Natural killer cell treated with Interleukin-12 subunit alpha and Interleukin-12 subunit beta and Interleukin-15 and Interleukin-18, amount 100 ng/mL, for 72 hours (primary cell): ENCODE results near the gene B4GAT1. TPM values are rescaled to one million over a fixed set of nuclear protein-coding genes. Genes with fewer than 3 reads are reported as not detected.
A peak's percentile ranks its signal among the peaks of the same experiment; 100 is the strongest.

Experiments
- ATAC-seq, 2 donors: fragments of 150-1000 bp; cut with Tn5 transposase in 1 of 2; sonication (Bioruptor Pico), chemical (Tn5 transposase) in 1 of 2; 2 replicates each; pipeline ENCODE4 v1.10.0; 2021
- DNase-seq: peaks from one replicate; pipeline ENCODE4 v3.0.0; 2022; ENCODE audit warnings: low spot score
- H3K27ac Mint-ChIP-seq, 2 donors: 1 replicate in 1 of 2; 2 replicates in 1 of 2; pipeline ENCODE4 v1.8.0; 2022; ENCODE audit warnings: mixed read lengths in 2 of 2, mild to moderate bottlenecking in 1 of 2, moderate library complexity in 1 of 2
- H3K27me3 Mint-ChIP-seq, 2 donors: 1 replicate in 1 of 2; 2 replicates in 1 of 2; pipeline ENCODE4 v1.8.0; 2022; ENCODE audit warnings: mixed read lengths in 2 of 2
- H3K36me3 Mint-ChIP-seq: one replicate; pipeline ENCODE4 v1.8.0; 2022; ENCODE audit warnings: mixed read lengths
- H3K4me1 Mint-ChIP-seq, 2 donors: 1 replicate in 1 of 2; 2 replicates in 1 of 2; pipeline ENCODE4 v1.8.0; 2022; ENCODE audit warnings: low read depth in 2 of 2, mixed read lengths in 2 of 2, mild to moderate bottlenecking in 1 of 2
- H3K4me3 Mint-ChIP-seq: one replicate; pipeline ENCODE4 v1.8.0; 2022; ENCODE audit warnings: mixed read lengths
- H3K9me3 Mint-ChIP-seq: 2 replicates; pipeline ENCODE4 v1.8.0; 2022; ENCODE audit warnings: mixed read lengths
- total RNA-seq, 2 donors: library from RNA; stranded (reverse); gene quantifications; one replicate each; pipeline ENCODE4 v1.2.3, GENCODE V29; 2022

The B4GAT1 gene
- total RNA-seq, 2 donors from 2014 or later = 3.5 to 5.4 TPM

DNA sequence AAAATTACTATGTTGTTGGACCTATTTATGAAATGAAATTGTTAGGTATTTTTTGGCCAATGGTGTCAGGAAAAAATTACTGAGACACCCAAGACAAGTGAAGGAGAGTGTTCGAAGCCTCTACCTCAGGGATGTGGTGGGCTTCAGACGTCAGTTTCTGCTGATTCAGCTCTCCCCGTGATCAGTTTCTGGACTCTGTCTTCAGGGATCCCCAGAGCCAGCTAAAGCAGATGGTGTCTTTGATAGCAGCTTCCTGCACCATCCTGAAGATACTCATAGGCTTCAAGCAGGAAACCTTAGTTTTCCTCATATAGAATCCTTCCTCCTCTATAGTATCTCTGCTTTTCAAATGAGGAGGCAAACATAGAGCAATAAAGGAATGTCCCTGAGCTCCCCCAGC is 38.0 kb downstream of the B4GAT1 start:
- H3K4me3 Mint-ChIP-seq = no peak overlapping the region
- peak overlapping the region in 1 of 2 donors; percentile 34 for H3K27ac Mint-ChIP-seq
- ATAC-seq = no peak
- H3K27me3 Mint-ChIP-seq = peaks cover 0 to 2% of the 10 kb centered on the region in 2 donors
- H3K4me1 Mint-ChIP-seq = peaks cover 11% of the 10 kb centered on the region in 2 donors
- DNase-seq = no peak
- no peaks in the 10 kb centered on the region for H3K9me3 Mint-ChIP-seq
- H3K36me3 Mint-ChIP-seq = no peaks in the 10 kb centered on the region

- DNase-seq = no peak
- Mint-ChIP-seq H3K4me1 (no peaks in the 10 kb centered on the region), H3K27ac (peak overlapping the region in 1 of 2 donors; percentile 35), H3K27me3 (peaks cover 0 to 4% of the 10 kb centered on the region in 2 donors), H3K36me3 (no peaks in the 10 kb centered on the region), H3K4me3 (no peak overlapping the region), H3K9me3 (no peaks in the 10 kb centered on the region)
- no peak for ATAC-seq
Measured at GRCh38 chr11:66302656-66303055, 44.8 kb downstream of the B4GAT1 start.

DNA sequence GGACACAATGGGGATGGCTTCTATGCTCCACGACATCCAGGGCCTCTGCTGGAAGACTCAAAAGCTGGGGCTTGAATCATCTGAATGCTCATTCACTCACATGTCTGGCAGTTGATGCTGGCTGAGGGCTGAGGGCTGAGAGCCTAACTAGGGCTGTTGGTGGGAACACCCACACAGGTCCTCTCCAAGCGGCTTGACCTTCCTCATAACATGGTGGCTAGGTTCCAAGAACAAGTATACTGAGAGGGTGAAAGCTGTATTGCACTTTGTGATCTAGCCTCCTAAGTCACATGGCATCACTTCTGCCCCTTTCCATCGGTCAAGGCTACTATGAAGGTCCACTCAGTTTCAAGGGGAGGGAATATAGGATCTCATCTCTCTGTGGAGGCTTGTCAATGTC is 48.2 kb downstream of the B4GAT1 start:
- DNase-seq (no peak), ATAC-seq (no peak)
- no peaks in the 10 kb centered on the region for H3K9me3 Mint-ChIP-seq
- H3K27ac Mint-ChIP-seq = no peak overlapping the region
- H3K36me3 Mint-ChIP-seq = no peaks in the 10 kb centered on the region
- H3K4me3 Mint-ChIP-seq = no peak overlapping the region
- H3K27me3 Mint-ChIP-seq = peaks cover 0 to 8% of the 10 kb centered on the region in 2 donors
- H3K4me1 Mint-ChIP-seq = no peaks in the 10 kb centered on the region

DNA sequence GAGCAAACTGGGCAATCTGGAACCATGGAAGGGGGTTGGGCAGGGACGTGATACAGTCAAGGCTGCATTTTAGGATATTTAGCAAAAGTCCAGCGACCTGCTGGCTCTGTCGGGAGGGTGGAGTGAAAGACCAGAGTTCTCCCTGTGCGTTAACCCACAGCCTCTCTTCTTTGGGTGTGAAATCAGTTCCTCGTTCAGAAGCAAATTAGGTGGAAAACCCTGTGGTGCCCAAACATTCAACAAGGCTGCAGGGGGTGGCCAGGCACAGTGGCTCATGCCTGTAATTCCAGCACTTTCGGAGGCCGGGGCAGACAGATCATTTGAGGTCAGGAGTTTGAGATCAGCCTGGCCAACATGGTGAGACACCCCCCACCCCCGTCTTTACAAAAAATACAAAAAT is 49.8 kb downstream of the B4GAT1 start:
- DNase-seq (no peak), ATAC-seq (no peak)
- Mint-ChIP-seq H3K9me3 (no peaks in the 10 kb centered on the region), H3K4me1 (peaks cover 3 to 4% of the 10 kb centered on the region in 2 donors), H3K4me3 (no peak overlapping the region), H3K27ac (no peak overlapping the region), H3K36me3 (no peaks in the 10 kb centered on the region), H3K27me3 (peaks cover 11 to 16% of the 10 kb centered on the region in 2 donors)

Other genes with a start within 250 kb of the B4GAT1 start
- gene KLC2, start 89.9 kb downstream of the B4GAT1 start, total RNA-seq = 10 to 100 TPM; 38.0 to 77.2 TPM
- gene RAB1B, start 79.0 kb downstream of the B4GAT1 start, total RNA-seq = 100 to 1,000 TPM; 139 to 146 TPM
- 1 to 10 TPM; 1.2 to 2.6 TPM for gene CNIH2, start 69.5 kb downstream of the B4GAT1 start, total RNA-seq
- gene YIF1A, start 58.5 kb downstream of the B4GAT1 start, total RNA-seq = 10 to 100 TPM; 62.7 to 76.1 TPM
- gene TMEM151A, start 55.7 kb downstream of the B4GAT1 start, total RNA-seq = not detected
- gene CD248, start 30.6 kb downstream of the B4GAT1 start, total RNA-seq = under 1 TPM; 0.10 to 0.59 TPM
- gene RIN1, start 11.2 kb downstream of the B4GAT1 start, total RNA-seq = 1 to 10 TPM in 1 of 2 donors, under 1 TPM in 1; 0.43 to 2.1 TPM
- 10 to 100 TPM; 53.2 to 64.5 TPM for gene BRMS1, start 2.5 kb downstream of the B4GAT1 start, total RNA-seq
- gene SLC29A2, start 24.1 kb upstream of the B4GAT1 start, total RNA-seq = 10 to 100 TPM in 1 of 2 donors, 1 to 10 TPM in 1; 2.4 to 13.6 TPM
- not detected for gene NPAS4, start 73.4 kb upstream of the B4GAT1 start, total RNA-seq
- gene MRPL11, start 91.2 kb upstream of the B4GAT1 start, total RNA-seq = 100 to 1,000 TPM in 1 of 2 donors, 10 to 100 TPM in 1; 58.7 to 112 TPM
- gene PELI3, start 119.3 kb upstream of the B4GAT1 start, total RNA-seq = 1 to 10 TPM; 5.4 to 6.0 TPM
- gene DPP3, start 132.8 kb upstream of the B4GAT1 start, total RNA-seq = 100 to 1,000 TPM in 1 of 2 donors, 10 to 100 TPM in 1; 77.4 to 122 TPM
- 10 to 100 TPM; 20.5 to 21.7 TPM for gene BBS1, start 163.0 kb upstream of the B4GAT1 start, total RNA-seq
- gene ZDHHC24, start 198.4 kb upstream of the B4GAT1 start, total RNA-seq = 10 to 100 TPM; 15.9 to 19.5 TPM
- under 1 TPM; 0.12 to 0.73 TPM for gene ACTN3, start 199.3 kb upstream of the B4GAT1 start, total RNA-seq
- 1 to 10 TPM; 2.7 to 3.8 TPM for gene CTSF, start 221.0 kb upstream of the B4GAT1 start, total RNA-seq
- not detected for gene CCDC87, start 245.4 kb upstream of the B4GAT1 start, total RNA-seq
- 10 to 100 TPM; 29.0 to 31.0 TPM for gene CCS, start 245.6 kb upstream of the B4GAT1 start, total RNA-seq